Keratinocyte (primary cell): Measurements from ENCODE around the gene SYMPK. TPM values are rescaled to one million over a fixed set of nuclear protein-coding genes. Genes with fewer than 3 reads are reported as not detected.

Source experiments
- DNase-seq: peaks from one replicate; pipeline ENCODE4 v3.0.0-alpha.2; 2011; ENCODE audit warnings: low read depth, missing footprints, low spot score
- FAIRE-seq: peaks from 2 replicates; lab custom pipeline; 2011; peaks lifted over from hg19 to GRCh38; lab: Jason Lieb, UNC
- H2AFZ ChIP-seq: 2 replicates; pipeline ENCODE4 v1.6.0; 2012; ENCODE audit warnings: low read length, control low read depth, inconsistent platforms; ENCODE audit not compliant: control insufficient read depth
- H3K27ac ChIP-seq: 2 replicates; pipeline ENCODE4 v1.5.1; 2011; ENCODE audit warnings: low read length; ENCODE audit not compliant: control insufficient read depth, insufficient read depth
- H3K27me3 ChIP-seq: 3 replicates; pipeline ENCODE4 v1.6.0; 2011; ENCODE audit warnings: low read length; ENCODE audit not compliant: control insufficient read depth, insufficient read depth; ENCODE audit errors: extremely low read depth
- H3K36me3 ChIP-seq, 2 experiments: 2 replicates in 1 of 2; 3 replicates in 1 of 2; pipeline ENCODE4 v1.5.1; 2011; ENCODE audit warnings: low read length in 2 of 2, mild to moderate bottlenecking in 1 of 2; ENCODE audit not compliant: control insufficient read depth in 2 of 2, insufficient read depth in 2 of 2; ENCODE audit errors: extremely low read depth in 1 of 2
- H3K4me1 ChIP-seq: 3 replicates; pipeline ENCODE4 v1.5.1; 2011; ENCODE audit warnings: low read length; ENCODE audit not compliant: control insufficient read depth, insufficient read depth; ENCODE audit errors: extremely low read depth
- H3K4me2 ChIP-seq: 3 replicates; pipeline ENCODE4 v1.6.0; 2011; ENCODE audit warnings: low read depth, low read length; ENCODE audit not compliant: control insufficient read depth, insufficient read depth; ENCODE audit errors: extremely low read depth
- H3K4me3 ChIP-seq, 3 experiments: fragments of 200-600 bp in 1 of 3; sonication (generic) in 1 of 3; 2 replicates in 2 of 3; 3 replicates in 1 of 3; pipeline ENCODE4 v1.5.1; 2011 to 2016; ENCODE audit warnings: low read length in 3 of 3, mild to moderate bottlenecking in 3 of 3, control low read depth in 2 of 3, inconsistent platforms in 1 of 3, low read depth in 1 of 3, mixed read lengths in 1 of 3, mixed run types in 1 of 3, moderate library complexity in 1 of 3; ENCODE audit not compliant: control insufficient read depth in 2 of 3, insufficient read depth in 2 of 3; ENCODE audit errors: extremely low read depth in 1 of 3
- H3K79me2 ChIP-seq: 2 replicates; pipeline ENCODE4 v1.6.0; 2012; ENCODE audit warnings: low read length; ENCODE audit not compliant: control insufficient read depth, insufficient read depth
- H3K9ac ChIP-seq: 3 replicates; pipeline ENCODE4 v1.6.0; 2011; ENCODE audit warnings: low read length; ENCODE audit not compliant: control insufficient read depth, insufficient read depth; ENCODE audit errors: extremely low read depth
- H3K9me1 ChIP-seq: 3 replicates; pipeline ENCODE4 v1.6.0; 2011; ENCODE audit warnings: low read length; ENCODE audit not compliant: control insufficient read depth, insufficient read depth; ENCODE audit errors: extremely low read depth
- H3K9me3 ChIP-seq: 2 replicates; pipeline ENCODE4 v1.5.1; 2012; ENCODE audit warnings: low read depth, low read length; ENCODE audit not compliant: control insufficient read depth
- H4K20me1 ChIP-seq: 3 replicates; pipeline ENCODE4 v1.6.0; 2011; ENCODE audit warnings: low read length; ENCODE audit not compliant: control insufficient read depth, insufficient read depth; ENCODE audit errors: extremely low read depth
- CTCF ChIP-seq, 3 experiments: IDR thresholded peaks in 1 of 3; conservative IDR thresholded peaks in 1 of 3; optimal IDR thresholded peaks in 1 of 3; 2 replicates in 2 of 3; 3 replicates in 1 of 3; pipeline versions ENCODE3 to v1.5.1; 2011; ENCODE audit warnings: low read length in 3 of 3, mild to moderate bottlenecking in 3 of 3, moderate library complexity in 2 of 3, control low read depth in 1 of 3, inconsistent platforms in 1 of 3; ENCODE audit not compliant: insufficient read depth in 2 of 3; ENCODE audit errors: extremely low read depth in 1 of 3
- EZH2 ChIP-seq: IDR thresholded peaks from one replicate; pipeline ENCODE4 v1.6.1; 2012; ENCODE audit warnings: inconsistent platforms, mild to moderate bottlenecking, low read length, moderate library complexity
- dilution Hi-C: fragments of 300-500 bp; cut with MboI; formaldehyde crosslinking; loops from one replicate; pipeline ENCODE4 v1.7.0; 2020; ENCODE audit warnings: low sequenced_read_pairs; ENCODE audit not compliant: extremely low pct_ligation_motif_present
- polyA plus RNA-seq, 5 experiments: library from polyadenylated mRNA; depleted of rRNA in 3 of 5; stranded (reverse) in 3 of 5; stranded (forward) in 1 of 5; unstranded in 1 of 5; fragments of >200 nt; gene quantifications; 1 replicate in 1 of 5; 2 replicates in 3 of 5; 3 replicates in 1 of 5; pipeline versions ENCODE4 v1.2.1 to v1.2.3, GENCODE V29; 2011 to 2012; ENCODE audit warnings: missing spikeins in 2 of 5, low read depth in 1 of 5, low replicate concordance in 1 of 5

SYMPK gene
- polyA plus RNA-seq, 1 donor (not counting 4 experiments of a cell fraction or from before 2014, with no cell fraction given): 56.0 TPM

GRCh38 chr19:45766296-45766868 lies 96.6 kb downstream of the SYMPK start:
- dilution Hi-C loops: no loop called here
- Histone ChIP-seq H3K9me1 (no peaks in the 10 kb centered on the region), H3K27me3 (no peaks in the 10 kb centered on the region), H3K9ac (no peak overlapping the region), H3K27ac (no peak overlapping the region), H3K4me2 (no peak overlapping the region), H3K36me3 (no peaks in the 10 kb centered on the region), H4K20me1 (no peaks in the 10 kb centered on the region), H3K9me3 (no peaks in the 10 kb centered on the region), H3K4me3 (no peak overlapping the region), H3K79me2 (no peaks in the 10 kb centered on the region), H2AFZ (no peak overlapping the region), H3K4me1 (peaks cover 15% of the 10 kb centered on the region)
- FAIRE-seq (no peak), DNase-seq (no peak)
- TF ChIP-seq EZH2 (no peak), CTCF (optimal IDR thresholded peaks at IDR 0.05 in 1 of 3, IDR thresholded peaks at IDR 0.05 in 1 of 3, conservative IDR thresholded peaks at IDR 0.05 in 1 of 3; ENCODE audit: extremely low read depth in 1 of 3, insufficient read depth in 2 of 3, low read length in 3 of 3) (no peak)

- dilution Hi-C loops: no loop called here
- H3K79me2 ChIP-seq: no peaks in the 10 kb centered on the region
- TF ChIP-seq CTCF (optimal IDR thresholded peaks at IDR 0.05 in 1 of 3, IDR thresholded peaks at IDR 0.05 in 1 of 3, conservative IDR thresholded peaks at IDR 0.05 in 1 of 3; ENCODE audit: extremely low read depth in 1 of 3, insufficient read depth in 2 of 3, low read length in 3 of 3): no peak
- TF ChIP-seq EZH2: no peak
- H3K9ac ChIP-seq: no peak overlapping the region
- no peaks in the 10 kb centered on the region for H3K27me3 ChIP-seq
- no peaks in the 10 kb centered on the region for H3K36me3 ChIP-seq
- H2AFZ ChIP-seq: no peak overlapping the region
- H3K4me2 ChIP-seq: no peak overlapping the region
- no peaks in the 10 kb centered on the region for H3K9me1 ChIP-seq
- H4K20me1 ChIP-seq: no peaks in the 10 kb centered on the region
- no peak overlapping the region for H3K4me3 ChIP-seq
- DNase-seq (no peak), FAIRE-seq (no peak)
- H3K4me1 ChIP-seq: peaks cover 15% of the 10 kb centered on the region
- H3K9me3 ChIP-seq: no peaks in the 10 kb centered on the region
- H3K27ac ChIP-seq: no peak overlapping the region
Measured at GRCh38 chr19:45765702-45766295, 97.1 kb downstream of the SYMPK start.

Other genes starting within 250 kb of the SYMPK start
- gene EML2, start 223.8 kb downstream of the SYMPK start, polyA plus RNA-seq: 35.4 to 43.4 TPM (median 41.8 TPM) in 3 replicates
- gene GIPR, start 194.9 kb downstream of the SYMPK start, polyA plus RNA-seq: 0.97 to 2.2 TPM (median 1.4 TPM) in 3 replicates
- gene SNRPD2, start 171.2 kb downstream of the SYMPK start, polyA plus RNA-seq: 511 to 1,051 TPM (median 836 TPM) in 3 replicates
- 11.9 to 13.3 TPM (median 13.2 TPM) in 3 replicates for gene QPCTL, start 170.5 kb downstream of the SYMPK start, polyA plus RNA-seq
- 2.1 to 2.4 TPM (median 2.4 TPM) in 3 replicates for gene FBXO46, start 132.3 kb downstream of the SYMPK start, polyA plus RNA-seq
- gene MEIOSIN, start 129.7 kb downstream of the SYMPK start, polyA plus RNA-seq: not detected in 3 replicates
- 1.3 to 2.2 TPM (median 2.0 TPM) in 3 replicates for gene SIX5, start 93.9 kb downstream of the SYMPK start, polyA plus RNA-seq
- gene DMPK, start 80.7 kb downstream of the SYMPK start, polyA plus RNA-seq: 7.0 to 12.8 TPM (median 8.1 TPM) in 3 replicates
- 10.1 to 16.5 TPM (median 12.5 TPM) in 3 replicates for gene DMWD, start 70.3 kb downstream of the SYMPK start, polyA plus RNA-seq
- gene RSPH6A, start 47.8 kb downstream of the SYMPK start, polyA plus RNA-seq: not detected in 3 replicates
- gene FOXA3, start 1.2 kb upstream of the SYMPK start, polyA plus RNA-seq: 0.03 to 0.05 TPM in 2 of 3 replicates, not detected in the other
- 1.7 to 3.1 TPM (median 3.1 TPM) in 3 replicates for gene IRF2BP1, start 23.0 kb upstream of the SYMPK start, polyA plus RNA-seq
- 1.1 to 1.6 TPM (median 1.3 TPM) in 3 replicates for gene MYPOP, start 39.5 kb upstream of the SYMPK start, polyA plus RNA-seq
- not detected in 3 replicates for gene NANOS2, start 51.6 kb upstream of the SYMPK start, polyA plus RNA-seq
- gene NOVA2, start 110.7 kb upstream of the SYMPK start, polyA plus RNA-seq: not detected in 3 replicates
- gene CCDC61, start 132.3 kb upstream of the SYMPK start, polyA plus RNA-seq: 5.2 to 6.1 TPM (median 5.8 TPM) in 3 replicates
- gene PGLYRP1, start 159.9 kb upstream of the SYMPK start, polyA plus RNA-seq: not detected in 3 replicates
- gene IGFL4, start 177.9 kb upstream of the SYMPK start, polyA plus RNA-seq: 0.01 TPM in 1 of 3 replicates, not detected in the others